Measurements from ENCODE around the gene SLC37A2.

The SLC37A2 gene

DNA sequence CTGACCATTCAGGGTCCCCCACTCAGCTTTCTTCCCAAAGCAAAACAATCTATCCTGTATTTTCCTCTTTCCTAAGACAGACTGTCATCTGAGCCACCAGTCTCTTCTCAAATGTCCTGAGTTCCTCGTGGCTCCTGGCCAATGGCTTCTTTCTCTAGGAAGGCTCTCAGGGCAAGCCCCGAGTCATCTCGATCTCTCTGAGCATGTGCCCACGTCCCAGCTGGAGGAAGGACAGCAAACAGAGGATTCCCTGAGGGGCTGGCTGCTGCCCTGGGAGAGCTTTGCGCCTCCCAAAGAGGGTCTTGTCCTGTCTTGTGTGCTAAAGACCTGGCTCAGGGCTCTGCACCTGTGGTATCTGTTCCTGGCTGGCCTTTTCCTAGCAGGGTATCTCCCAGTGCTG, 8.3 kb downstream of the SLC37A2 start:
- no peak for DNase-seq (ENCODE audit: low read depth)

DNA sequence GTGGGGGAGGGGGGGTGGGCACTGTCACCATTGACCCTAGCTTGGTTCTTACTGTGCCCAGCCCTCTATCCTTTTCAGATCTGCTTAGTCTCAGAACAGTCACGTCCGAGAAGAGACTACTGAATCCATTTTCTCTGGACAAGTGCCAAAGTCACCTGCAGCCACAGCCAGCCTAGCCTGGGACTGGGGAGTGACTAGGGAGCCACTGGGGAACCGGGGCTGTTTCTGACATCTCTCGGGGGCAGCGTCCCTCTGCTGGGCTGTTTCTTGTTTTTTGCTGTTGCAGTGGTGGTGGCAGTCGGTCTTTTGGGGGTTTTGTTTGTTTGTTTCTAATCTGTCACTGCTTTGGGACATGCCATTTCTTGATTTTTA, 8.7 kb downstream of the SLC37A2 start:
- no peak for DNase-seq (ENCODE audit: low read depth)

DNA sequence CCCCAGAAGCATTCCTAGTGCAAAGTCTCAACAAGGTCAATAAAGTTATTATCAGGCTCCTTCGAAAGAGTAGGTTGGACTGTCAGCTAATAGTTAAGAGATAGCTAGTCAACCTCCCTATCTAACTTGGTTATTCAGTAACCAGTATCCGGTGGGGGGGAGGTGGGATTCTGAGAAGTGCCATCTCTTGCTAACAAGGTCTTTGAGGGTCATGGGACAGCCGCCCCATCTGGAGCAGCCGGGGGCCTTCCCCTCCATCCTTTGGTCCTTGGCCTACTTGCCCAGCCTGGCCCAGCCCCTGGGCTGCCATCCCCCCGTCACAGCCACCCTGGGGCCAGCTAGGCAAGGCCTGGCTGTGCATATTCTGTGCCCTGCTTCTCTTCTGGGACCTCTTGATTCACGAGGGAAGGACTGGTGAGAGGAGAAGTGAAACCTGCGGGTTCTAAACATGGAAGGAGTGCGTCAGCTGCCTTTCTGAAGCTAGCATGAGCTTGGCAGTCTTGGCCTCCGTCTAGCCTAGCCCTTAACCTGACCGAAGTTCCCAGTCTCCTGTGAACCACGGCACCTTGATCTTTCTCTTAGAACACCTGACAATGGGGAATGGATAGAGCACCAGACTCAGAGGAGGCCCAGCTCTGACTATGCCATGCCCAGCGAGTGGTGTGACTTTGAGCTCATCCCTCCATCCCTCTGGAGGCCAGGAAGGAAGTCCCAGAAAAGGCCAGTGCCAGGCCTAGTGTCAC, 9.3 kb downstream of the SLC37A2 start:
- no peak for DNase-seq (ENCODE audit: low read depth)

DNA sequence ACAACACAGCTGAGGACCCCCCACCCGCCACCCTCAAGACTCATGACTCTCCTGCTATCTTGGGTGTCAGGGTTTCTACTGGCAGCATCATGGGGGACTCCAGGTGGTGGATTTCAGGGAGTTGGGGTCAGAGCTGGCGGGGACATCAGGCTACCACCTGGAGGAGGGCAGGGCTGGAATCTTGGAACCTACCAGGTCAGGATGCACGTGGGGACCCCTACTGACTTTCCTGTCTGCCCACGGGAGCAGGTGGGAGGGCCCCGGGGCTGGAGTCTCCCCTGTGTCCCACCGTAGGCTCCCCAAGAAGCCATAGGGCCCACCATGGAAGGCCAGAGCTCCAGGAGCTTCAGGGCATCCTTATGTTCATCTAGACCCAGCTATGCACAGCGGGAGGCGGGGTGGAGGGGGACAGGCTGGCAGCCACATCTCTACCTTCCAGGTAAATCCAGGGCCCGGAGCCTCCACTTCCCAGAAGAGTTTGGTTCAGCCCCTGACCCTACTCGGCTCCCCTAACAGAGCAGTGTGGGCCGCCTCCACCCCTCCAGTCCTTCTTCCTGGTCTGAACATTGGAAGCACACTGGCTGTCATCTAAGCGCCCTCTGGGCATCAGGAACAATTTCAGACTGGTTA, 10.0 kb downstream of the SLC37A2 start:
- no peak for DNase-seq (ENCODE audit: low read depth)

DNA sequence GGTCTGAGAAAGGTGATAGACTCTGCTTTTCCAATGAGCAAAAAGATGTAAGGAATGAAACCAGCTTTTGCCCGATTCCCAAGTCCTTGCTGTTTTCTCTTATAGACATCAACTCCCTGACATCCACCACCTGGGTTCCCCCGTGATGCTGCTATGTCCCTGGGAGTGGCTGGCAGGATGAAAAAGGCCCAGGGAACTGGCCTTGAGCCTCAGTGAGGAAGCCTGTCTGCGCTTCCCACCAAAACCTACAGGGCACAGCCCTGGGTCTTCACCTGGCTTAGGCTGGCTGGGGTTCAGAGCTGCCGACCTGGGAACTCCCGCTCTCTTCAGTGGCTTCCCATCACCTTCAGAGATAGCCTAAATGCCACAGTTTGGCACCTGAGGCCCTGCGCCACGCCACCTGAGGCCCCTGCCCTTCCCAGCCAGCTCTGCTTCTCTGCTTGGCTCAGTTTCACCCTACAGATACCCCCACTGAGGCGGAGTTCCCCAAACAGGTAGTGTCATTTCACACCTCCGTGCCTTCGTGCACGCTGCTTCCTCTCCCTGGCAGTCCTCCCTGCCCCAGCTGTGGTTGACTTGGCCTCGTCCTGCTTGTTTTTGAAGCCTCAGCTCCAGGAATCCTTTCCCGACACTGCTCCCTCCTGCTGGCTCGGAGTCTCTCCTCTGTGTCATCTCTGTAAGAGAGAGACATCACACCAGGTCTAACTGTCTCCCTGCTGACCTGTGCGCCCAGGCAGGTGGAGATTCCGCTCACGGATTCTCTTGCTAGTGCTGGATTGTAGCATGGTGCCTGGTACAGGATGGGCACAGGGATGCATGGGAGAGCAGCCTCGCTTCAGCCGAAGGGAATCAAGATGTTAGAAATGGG, 10.7 kb downstream of the SLC37A2 start:
- DNase-seq (ENCODE audit: low read depth) = no peak

DNA sequence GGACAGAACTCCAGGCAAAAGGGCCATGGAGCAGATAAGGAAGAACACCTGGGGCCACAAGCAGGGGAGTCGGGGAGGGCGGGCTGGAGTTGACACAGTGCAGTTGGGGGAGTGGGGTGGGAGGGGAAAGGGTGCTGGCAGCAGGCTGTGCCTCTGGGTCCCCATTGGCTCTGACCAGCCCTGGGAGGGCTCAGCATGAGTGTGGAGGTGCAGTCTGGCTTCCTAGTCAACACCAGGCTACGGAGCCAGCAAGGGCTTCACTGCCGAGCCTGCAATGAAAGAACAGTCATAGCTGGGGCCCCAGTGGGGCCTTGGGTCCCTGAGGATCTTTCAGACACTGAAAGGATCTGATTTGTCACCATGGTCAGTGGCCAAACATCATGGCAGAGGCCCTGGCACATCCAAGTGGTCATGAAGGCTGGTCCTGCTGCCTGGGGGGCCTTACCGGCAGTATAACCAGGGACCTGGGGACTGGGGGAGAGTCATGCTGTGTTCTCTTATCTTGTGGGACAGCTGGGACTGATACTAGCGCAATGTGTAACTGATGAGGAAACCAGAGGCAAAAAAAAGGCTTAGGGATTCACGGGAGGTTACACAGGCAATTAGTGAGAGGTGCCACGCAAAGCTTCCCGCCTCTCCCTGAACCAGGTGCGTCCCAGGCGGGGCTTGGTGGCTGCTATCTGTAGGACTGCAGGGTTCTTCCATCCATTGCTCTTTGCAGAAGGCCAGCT, 11.6 kb downstream of the SLC37A2 start:
- no peak for DNase-seq (ENCODE audit: low read depth)

DNA sequence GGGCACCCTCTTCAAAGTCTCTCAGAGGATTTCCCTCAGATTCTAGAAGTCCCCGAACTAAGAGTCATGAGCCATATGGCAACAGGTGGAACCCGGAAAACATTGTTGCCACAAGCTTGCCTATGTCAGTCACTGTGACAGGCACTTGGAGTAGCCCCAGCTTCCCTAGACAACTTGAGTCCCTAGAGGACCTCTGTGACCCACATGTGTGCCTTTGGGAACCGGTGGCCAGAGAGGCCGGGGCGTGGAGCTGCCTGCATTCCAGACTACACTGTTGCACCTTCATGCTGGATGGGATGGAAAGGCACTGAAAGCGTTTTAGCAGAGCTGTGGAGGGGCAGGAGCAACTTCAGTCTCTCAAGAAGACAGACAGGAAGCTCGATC, 12.1 kb downstream of the SLC37A2 start:
- DNase-seq (ENCODE audit: low read depth) = no peak

DNA sequence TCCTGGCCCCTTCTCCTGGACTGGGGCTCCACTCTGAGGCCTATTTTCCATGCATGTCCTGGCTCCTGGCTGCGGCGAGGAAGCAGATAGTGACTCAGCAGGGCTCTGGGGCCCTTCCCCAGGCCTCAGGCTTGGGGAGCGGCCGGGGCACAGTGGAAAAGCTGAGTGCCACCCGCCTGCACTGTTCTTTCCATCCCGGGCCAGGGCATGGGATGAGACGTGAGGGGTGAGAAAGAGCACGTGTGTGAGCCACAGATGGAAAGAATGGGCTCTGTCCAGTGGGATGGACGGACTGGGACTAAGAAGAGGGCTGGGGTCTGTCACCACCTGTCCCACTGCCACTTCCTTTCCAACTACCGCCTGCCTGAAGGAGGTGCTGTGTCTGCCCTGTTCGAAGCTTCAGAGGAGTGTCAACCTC, 12.8 kb downstream of the SLC37A2 start:
- DNase-seq (ENCODE audit: low read depth) = no peak

DNA sequence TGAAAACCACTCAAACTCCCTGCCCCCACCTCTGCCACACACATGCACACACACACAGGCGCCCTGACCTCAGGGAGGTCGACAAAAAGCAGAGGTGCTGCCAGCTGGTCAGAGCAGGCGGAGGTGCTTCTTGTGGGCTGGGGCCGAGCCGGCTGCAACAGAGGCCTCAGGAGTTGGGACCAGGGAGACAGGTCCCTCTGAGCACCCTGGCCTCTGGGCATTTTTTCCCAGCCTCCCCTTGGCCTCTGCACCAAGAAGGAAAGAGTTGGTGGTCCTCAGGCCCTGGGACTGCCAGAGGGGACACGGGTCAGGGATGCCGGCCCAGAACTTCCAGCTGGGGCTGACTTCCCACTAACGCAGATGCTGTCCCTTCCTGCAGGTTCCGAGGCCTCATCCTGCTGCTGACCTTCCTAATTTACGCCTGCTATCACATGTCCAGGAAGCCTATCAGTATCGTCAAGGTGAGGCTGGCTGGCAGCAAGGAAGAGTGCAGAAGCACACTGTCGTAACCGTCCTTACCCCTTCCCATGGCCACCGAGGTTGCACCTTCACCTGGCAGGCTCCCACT, 13.4 kb downstream of the SLC37A2 start:
- DNase-seq (ENCODE audit: low read depth) = no peak

DNA sequence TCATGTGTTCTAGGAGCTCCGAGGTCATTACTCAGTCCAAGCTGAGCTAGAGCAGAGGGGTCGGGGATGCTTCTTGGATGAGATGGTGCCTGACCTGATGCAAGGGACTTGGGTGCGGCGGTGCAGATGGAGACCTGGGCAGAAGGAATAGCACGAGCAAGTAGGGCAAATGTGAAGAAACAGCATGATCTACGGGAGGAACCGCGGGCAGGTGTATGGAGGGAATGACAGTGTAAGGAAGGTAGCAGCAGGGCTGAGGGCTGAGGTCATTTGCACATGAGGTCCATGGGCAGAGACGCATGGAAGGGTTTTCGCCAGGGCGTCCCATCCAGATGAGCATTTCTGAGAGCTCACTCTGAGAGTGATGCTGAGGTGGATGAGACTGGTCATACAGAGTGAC, 14.9 kb downstream of the SLC37A2 start:
- DNase-seq (ENCODE audit: low read depth) = no peak

DNA sequence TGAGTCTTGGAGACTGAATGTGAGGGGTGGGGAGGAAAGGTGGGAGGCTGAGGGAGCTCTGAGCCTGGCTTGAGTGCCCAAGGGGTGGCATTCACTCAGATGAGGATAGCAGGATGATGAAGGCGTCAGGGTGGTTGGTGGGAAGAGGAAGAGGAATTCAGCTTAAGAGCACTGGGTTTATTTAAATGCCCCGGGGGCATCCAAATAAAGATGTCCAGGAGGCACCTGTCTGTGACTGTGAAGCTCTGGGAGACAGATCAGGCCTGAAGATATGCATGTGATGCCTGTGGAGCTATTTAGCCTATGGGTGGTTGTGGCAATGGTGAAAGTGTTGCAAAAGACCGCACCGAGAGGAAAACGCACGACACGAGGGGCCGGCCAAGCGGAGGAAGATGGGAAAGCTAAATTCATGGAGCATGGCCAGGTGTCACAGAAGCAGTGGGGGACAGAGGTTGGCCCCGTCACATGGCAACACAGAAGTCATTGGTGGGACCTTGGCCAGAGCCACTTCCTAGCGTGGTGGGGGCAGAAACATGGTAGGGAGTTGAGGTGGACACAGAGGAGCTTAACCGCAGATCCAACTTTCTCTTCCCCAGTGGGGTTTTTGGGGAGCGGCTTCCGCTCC, 15.5 kb downstream of the SLC37A2 start:
- no peak for DNase-seq (ENCODE audit: low read depth)

DNA sequence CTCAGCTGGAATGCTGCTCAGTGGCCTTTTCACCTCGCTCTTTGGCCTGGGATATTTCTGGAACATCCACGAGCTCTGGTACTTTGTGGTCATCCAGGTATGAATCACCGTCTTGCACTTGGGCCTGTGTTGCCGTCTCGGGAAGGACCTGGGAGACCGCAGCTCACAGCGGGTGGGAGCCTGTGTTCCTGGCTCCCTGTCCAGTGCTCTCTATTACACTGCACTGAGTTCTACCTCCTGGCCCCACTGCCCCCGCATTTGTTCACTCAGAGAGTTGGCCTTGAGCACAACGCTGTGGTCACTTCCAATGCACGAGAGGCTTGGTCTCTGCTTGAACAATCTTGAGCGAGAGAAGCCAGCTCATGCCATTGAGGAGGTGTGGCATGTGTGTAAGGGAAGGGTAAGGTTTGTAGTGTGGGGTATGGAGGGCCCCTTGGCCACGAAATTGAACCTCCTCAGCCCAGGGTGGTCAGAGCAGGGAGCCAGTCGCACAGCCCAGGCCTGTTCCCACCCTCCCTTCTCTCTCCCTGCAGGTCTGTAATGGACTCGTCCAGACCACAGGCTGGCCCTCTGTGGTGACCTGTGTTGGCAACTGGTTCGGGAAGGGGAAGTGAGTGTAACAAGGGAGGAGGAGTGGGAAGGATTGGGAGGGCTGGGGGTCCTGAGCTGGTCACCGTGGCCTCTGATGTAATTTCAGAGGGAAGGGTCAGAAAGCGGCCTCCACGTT, 16.2 kb downstream of the SLC37A2 start:
- no peak for DNase-seq (ENCODE audit: low read depth)

DNA sequence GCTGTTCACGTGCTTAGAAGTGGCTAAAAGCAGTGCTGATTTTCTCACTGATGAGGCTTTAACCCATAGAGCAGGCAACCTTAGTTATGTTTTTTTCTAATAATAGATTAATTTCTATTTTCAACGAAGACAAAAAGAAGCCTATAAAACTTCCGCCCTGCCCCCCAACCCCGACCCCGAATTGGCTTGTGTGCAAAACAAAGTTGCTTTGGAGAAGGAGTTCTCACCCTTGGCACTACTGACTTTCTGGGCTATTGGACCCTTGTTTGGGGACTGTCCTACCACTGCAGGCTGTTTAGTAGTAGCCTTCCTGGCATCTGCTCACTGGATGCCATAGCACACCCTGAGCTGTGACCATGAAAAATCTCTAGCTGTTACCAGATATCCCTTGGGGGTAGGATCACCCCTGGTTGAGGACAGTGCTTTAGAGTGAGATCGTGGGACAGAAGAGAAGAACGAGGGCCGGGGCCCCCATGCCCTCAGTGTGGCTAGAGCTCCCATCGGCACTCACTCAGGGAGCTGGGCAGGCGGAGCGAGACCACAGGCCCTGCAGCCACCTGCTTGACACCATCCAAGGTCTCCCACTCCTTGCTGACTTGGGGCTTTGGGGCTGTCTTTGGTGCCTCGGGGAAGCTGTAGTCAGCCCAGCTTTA, 16.9 kb downstream of the SLC37A2 start:
- no peak for DNase-seq (ENCODE audit: low read depth)

DNA sequence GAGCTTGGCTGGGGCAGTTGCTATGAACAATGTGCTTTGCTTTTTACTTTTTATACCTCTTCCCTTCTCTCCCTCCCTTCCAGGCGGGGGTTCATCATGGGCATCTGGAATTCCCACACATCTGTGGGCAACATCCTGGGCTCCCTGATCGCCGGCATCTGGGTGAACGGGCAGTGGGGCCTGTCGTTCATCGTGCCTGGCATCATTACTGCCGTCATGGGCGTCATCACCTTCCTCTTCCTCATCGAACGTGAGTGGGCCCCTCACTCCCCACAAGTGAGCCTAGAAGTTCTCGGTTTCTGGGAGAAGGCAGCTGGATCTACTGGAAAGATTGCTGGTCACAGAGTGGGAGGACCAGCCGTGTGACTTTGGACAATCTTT, 17.4 kb downstream of the SLC37A2 start:
- no peak for DNase-seq (ENCODE audit: low read depth)

DNA sequence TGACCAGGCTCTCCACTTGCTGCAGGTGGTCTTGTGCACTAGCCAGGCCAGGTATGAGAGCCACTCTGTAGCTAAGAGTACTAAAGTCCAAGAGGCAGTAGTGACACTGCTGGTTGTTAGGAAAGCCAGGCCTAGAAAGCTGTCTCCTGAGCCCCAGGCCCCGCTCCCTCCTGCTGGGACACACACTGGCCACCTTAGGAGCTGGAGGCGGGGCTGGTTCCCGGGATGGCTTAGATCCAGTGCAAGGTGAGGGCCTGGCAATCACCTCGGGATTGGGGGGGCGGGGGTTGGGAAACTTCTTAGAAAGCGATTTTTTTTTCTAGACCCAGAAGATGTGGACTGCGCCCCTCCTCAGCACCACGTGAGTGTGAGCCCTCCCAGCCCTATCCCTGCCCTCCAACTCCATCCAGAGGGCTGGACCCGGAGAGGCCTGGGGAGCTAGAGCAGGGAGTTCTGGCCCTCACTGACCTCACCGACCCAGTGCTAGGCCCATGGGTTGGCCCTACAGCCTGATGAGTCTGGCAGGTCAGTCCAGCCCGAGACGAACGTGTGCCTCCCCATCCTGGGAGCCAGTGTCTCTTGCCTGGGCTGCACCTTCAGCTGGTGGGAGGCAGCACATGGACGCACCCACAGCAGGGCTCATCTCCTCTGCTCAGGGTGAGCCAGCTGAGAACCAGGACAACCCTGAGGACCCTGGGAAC, 18.1 kb downstream of the SLC37A2 start:
- DNase-seq (ENCODE audit: low read depth) = no peak

DNA sequence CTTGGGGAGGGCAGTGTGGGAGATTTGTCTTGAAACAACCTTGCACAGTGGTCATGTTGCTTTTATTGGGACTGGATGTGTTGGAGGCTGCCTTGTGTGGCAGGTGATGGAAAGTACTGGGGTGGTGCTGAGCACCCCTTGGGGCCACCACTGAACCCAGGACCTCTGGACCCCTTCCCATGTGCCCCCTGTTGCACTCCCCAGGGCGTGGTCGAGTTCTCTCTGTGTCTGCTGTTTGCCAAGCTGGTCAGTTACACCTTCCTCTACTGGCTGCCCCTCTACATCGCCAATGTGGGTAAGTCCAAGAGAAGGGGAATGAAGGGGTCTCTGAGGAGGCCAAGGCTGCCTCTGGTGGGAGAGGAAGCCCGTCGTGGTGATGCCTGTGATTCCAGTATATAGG, 18.9 kb downstream of the SLC37A2 start:
- no peak for DNase-seq (ENCODE audit: low read depth)

DNA sequence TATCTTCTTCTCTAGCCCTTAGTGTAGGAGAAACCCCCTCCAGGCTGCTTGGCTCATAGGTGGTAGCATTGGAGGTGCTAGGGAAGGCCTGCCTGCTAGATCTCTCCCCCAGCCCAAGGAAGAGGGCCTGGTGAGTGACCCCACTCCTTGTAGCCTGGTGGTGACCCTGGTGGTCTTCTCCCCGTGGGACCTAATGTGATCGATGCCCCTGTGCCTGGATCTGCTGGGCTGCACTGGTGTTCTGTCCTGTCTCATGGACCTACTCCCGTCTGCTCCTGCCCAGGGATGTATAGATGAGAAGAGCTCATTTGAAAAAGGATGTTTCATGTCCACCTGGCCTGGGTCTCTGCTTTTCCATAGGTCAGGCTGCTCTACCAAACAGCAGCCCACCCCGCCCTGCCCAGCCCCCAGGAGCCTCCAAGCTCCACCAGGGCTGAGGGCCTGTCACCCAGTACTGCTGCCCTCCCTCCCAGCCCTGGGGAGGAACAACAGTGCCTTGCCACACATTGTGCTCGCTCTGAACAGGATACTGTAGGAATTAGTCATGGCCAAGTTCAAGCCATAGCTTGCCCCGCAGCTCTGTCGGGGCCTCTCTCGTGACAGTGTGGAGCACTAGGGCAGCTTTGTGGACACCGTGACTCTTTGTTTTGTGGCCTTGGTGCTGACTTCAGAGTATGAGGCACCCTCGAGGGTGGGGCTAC, 19.7 kb downstream of the SLC37A2 start:
- no peak for DNase-seq (ENCODE audit: low read depth)

DNA sequence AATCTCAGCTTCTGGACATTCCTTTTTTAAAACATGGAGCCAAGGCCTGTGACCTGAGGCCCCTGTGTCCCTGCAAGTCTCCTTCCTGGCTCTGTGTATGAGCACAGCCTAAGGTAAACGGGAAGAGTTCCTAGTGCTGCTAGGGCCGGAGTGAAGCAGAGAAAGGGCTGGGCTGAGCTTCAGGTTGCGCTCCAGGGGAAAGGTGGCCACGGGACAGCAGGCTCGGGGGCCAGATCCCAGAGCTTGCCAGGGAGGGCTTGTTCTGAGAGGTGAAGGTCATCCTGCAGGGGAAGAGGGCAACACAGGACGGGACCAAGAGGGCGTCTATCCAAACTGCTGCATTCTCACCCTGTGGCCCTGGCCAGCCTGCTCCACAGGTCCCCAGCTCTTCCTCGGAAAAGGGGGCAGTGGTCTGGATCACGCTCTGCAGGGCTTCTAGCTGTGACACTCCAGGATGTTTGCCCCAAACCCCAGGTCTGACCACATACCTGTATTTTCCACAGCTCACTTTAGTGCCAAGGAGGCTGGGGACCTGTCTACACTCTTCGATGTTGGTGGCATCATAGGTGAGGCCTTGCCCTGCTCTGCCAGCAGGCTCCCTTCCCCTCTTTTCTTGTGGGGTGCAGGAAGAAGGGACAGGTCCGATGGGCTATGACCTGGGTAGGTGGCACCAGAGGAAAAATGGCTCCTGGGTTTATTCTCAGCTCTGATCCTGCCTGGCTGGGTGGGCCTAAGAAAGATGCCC, 20.4 kb downstream of the SLC37A2 start:
- DNase-seq (ENCODE audit: low read depth) = no peak

DNA sequence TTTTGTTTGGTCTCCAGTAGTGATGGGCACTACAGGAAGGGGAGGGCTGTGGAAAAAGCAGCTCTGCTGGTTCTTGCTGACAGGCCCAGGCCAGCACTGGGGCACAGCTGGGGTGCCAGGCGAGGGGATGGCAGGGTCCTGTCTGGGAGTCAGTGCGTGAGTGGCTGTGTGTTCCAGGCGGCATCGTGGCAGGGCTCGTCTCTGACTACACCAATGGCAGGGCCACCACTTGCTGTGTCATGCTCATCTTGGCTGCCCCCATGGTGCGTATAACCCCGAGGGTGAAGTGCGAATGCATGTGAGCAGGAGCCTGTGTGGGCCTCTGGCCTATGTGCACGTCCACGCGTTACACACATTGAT, 20.9 kb downstream of the SLC37A2 start:
- DNase-seq (ENCODE audit: low read depth) = no peak
